ENCODE measurements around the gene SYNDIG1L. TPM values are rescaled to one million over a fixed set of nuclear protein-coding genes. Genes with fewer than 3 reads are reported as not detected.

The SYNDIG1L gene
- total RNA-seq, 4 donors from 2014 or later, result 0.34 to 0.88 (median 0.49) TPM; not detected in 1

DNA sequence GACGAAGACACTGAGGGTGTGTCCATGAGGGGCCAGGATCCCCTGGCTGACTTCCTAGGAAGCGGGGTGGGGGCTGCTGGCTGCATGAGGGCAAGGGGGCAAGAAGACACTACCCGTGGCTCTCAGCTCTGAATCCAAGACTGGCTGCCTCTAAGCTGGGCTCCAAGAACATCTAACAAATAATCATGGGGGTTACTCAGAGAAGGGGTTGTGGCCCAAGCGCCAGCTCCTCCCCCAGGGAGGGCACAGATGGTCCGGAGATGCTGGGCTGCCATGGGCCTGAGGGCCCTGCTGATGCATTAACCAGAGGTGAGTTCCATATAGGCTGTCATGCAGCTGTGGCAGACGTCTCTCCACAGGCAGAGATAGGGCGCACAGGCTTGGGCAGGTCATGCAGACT lies 14.3 kb downstream of the SYNDIG1L start:
- TF ChIP-seq, protein P1, sequence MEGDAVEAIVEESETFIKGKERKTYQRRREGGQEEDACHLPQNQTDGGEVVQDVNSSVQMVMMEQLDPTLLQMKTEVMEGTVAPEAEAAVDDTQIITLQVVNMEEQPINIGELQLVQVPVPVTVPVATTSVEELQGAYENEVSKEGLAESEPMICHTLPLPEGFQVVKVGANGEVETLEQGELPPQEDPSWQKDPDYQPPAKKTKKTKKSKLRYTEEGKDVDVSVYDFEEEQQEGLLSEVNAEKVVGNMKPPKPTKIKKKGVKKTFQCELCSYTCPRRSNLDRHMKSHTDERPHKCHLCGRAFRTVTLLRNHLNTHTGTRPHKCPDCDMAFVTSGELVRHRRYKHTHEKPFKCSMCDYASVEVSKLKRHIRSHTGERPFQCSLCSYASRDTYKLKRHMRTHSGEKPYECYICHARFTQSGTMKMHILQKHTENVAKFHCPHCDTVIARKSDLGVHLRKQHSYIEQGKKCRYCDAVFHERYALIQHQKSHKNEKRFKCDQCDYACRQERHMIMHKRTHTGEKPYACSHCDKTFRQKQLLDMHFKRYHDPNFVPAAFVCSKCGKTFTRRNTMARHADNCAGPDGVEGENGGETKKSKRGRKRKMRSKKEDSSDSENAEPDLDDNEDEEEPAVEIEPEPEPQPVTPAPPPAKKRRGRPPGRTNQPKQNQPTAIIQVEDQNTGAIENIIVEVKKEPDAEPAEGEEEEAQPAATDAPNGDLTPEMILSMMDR (IDR thresholded peaks at IDR 0.05; ENCODE audit: low read depth), result no peak

DNA sequence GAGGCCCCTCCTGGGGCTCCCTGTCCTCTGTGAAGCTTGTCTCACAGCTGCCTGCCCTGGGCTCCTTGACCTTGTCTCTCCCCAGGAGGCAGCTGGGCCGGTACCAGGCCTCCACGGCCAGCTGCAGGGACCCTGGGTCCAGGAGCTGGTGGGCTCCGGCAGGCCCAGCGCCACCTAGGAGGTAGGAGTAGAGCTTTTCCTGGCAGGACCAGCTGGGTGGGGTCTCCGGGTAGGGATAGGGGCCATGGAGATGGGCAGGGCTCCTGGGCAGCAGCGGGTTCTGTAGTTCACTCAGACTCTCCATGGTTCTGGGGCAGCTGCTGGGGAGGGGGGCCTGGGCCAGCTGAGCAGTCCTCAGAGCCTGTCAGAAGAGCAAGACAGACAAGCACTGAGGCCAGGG lies 16.6 kb downstream of the SYNDIG1L start:
- TF ChIP-seq, protein P1 (IDR thresholded peaks at IDR 0.05; ENCODE audit: low read depth), result no peak

DNA sequence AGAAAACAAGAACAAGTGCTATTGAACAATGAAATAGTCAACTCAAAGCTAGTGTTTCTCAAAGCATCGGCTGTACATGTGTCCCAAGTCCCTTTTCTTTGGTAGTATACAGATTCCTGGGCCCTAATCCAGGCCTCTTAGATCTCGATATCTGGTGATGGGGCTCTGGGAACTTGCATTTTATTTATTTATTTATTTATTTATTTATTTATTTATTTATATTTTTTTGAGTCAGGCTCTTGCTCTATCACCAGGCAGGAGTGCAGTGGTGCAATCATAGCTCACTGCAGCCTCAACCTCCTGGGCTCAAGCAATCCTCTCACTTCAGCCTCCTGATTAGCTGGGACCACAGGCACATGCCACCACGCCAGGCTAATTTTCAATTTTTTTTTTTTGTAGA lies 17.1 kb downstream of the SYNDIG1L start:
- TF ChIP-seq, protein P1 (IDR thresholded peaks at IDR 0.05; ENCODE audit: low read depth), result no peak

DNA sequence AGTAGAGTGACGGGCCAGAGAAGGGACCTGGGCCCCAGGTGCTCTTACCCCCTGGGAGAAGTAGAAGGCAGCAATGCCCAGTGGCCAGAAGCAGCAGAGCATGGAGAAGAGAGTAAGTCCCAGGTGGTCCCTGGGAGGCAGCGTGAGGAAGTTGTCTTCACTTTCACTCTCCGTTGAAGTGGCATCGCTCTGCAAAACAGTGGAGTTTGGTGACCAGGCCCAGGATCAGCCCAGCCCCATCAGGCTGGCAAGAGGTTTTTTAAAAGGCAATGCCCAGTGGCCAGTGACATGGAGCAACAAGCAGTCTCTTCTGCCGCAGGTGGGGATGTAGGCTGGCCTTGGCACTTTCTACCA lies 18.2 kb downstream of the SYNDIG1L start:
- TF ChIP-seq, protein P1 (IDR thresholded peaks at IDR 0.05; ENCODE audit: low read depth), result no peak

DNA sequence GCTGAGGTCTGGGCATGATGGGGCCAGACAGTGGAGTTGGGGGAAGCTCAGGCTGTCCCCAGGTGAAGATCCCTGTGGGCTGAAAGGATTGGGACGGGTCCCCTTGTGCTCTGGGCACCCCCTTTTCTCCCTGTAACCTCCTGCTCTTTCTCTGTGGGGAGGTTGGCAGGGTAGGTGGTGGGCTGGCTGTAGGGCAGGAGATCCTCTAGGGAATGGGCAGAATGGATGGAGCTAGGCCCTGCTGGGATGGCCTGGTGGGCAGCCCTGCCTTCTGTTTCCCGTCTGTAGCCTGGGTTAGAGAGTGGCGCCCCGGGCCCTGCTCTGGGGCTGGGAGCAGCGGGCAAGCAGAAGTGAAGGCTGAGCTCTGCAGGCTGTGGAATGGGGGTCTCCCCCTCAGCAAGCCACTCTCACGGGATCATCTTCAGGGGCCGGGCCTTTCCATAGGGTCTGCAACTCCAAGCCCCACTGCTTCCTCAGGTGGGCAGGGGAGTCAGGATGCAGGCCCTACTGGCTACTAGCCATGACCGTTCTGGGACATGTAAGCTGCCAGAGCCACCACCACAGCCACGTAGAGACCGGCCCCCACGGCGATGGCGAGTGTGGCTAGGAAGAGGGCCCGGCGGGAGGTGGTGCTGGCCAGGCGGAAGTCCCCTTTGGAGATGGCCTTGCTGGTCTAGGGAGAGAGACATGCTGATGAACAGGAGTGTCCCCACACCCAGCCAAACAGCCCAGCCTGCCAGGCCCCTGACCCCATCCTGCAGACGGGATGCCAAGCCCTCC lies 18.8 kb downstream of the SYNDIG1L start:
- TF ChIP-seq, protein P1 (IDR thresholded peaks at IDR 0.05; ENCODE audit: low read depth), result no peak

DNA sequence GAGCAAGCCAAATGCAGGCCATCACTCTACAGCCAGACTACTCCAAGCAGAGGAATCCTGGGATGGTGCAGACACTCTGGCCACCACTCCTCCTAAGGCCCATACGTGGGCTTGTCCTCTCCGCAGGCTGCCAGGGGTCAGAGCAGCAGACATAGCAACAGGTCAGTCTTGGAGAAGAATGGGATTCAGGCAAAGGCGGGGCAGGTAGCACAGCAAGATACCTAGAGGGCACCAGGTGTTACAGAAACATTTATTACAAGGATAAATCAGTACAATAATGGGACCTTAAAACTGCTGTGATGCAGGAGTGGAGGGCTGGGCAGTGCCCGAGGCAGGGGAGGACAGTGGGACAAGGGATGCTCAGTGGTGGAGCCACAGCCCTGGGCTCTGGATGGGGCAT lies 20.3 kb downstream of the SYNDIG1L start:
- TF ChIP-seq, protein P1 (IDR thresholded peaks at IDR 0.05; ENCODE audit: low read depth), result no peak

DNA sequence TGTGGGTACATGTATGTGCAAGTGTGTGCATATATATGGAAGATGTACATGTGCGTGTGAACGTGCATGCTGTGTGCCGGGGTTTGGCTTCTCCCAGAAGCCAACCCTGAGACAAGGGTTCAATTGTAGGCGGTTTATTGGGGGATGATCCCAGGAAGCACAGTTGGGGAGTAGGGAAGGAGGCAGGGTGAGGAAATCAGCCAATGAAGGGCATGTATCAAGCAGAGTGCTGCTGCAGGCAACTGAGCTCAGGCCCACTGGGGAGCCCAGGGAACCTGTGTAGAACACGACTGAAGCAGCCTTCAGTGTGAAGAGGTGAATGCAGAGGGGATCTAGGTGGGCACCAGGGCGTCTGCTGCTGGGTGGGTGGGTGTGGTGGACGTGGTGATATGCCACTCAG lies 21.6 kb downstream of the SYNDIG1L start:
- TF ChIP-seq, protein P1 (IDR thresholded peaks at IDR 0.05; ENCODE audit: low read depth), result no peak
